HepG2 (cell line): ENCODE results near the gene RGP1. TPM values are rescaled to one million over a fixed set of nuclear protein-coding genes. Genes with fewer than 3 reads are reported as not detected.

Source experiments
- ATAC-seq: fragments of 200-7000 bp; cut with Tn5 transposase; 3 replicates; pipeline ENCODE4 v1.9.1; 2020; ENCODE audit warnings: mild to moderate bottlenecking, moderate library complexity
- BruUV-seq: library from RNA; stranded (reverse); fragments of 400-500 nt; replicated peaks from 2 replicates; lab custom pipeline; 2021; lab: Mats Ljungman, UMichigan
- CTCF ChIA-PET: fragments of 300-600 bp; formaldehyde crosslinking; extraction: SDS; loops from one replicate; lab custom pipeline; 2021; ENCODE audit warnings: low total read pairs, inconsistent platforms, low intra/inter-chr PET ratio; lab: Yijun Ruan, JAX
- POLR2A ChIA-PET: fragments of 350-600 bp; sonication (Branson Sonifier 250); formaldehyde crosslinking; loops from one replicate; lab custom pipeline; 2020; ENCODE audit warnings: antibody characterized with exemption, inconsistent platforms; lab: Yijun Ruan, JAX
- DNase-seq: peaks from one replicate; pipeline ENCODE4 v3.0.0-alpha.2; 2015; ENCODE audit warnings: low spot score
- FAIRE-seq: peaks from 3 replicates; lab custom pipeline; 2011; peaks lifted over from hg19 to GRCh38; lab: Jason Lieb, UNC
- H2AFZ ChIP-seq: one replicate; pipeline ENCODE4 v1.6.1; 2011; ENCODE audit warnings: low read length, inconsistent platforms
- H3K27ac ChIP-seq: fragments of 300-600 bp; 3 replicates; pipeline ENCODE4 v1.8.0; 2011; ENCODE audit warnings: mixed run types, mild to moderate bottlenecking, mixed read lengths, low read length, inconsistent platforms; ENCODE audit not compliant: insufficient read depth; ENCODE audit errors: extremely low read length
- H3K27me3 ChIP-seq, 2 experiments: fragments of 200-600 bp in 1 of 2; 2 replicates in 1 of 2; 3 replicates in 1 of 2; pipeline versions ENCODE4 v1.6.0 to v1.8.0; 2011; ENCODE audit warnings: low read length in 2 of 2, mild to moderate bottlenecking in 2 of 2, moderate library complexity in 2 of 2, inconsistent platforms in 1 of 2; ENCODE audit not compliant: insufficient read depth in 2 of 2, control insufficient read depth in 1 of 2
- H3K36me3 ChIP-seq, 2 experiments: fragments of 200-600 bp in 1 of 2; replicated peaks in 1 of 2; 2 replicates in 1 of 2; 3 replicates in 1 of 2; pipeline versions ENCODE4 v1.5.1 to v1.8.0; 2011; ENCODE audit warnings: low read length in 2 of 2, inconsistent platforms in 1 of 2; ENCODE audit not compliant: insufficient read depth in 2 of 2, control insufficient read depth in 1 of 2
- H3K4me1 ChIP-seq: 2 replicates; pipeline ENCODE4 v1.5.1; 2012; ENCODE audit warnings: low read length, inconsistent platforms; ENCODE audit not compliant: insufficient read depth
- H3K4me2 ChIP-seq: 2 replicates; pipeline ENCODE4 v1.6.0; 2011; ENCODE audit warnings: low read depth, low read length, inconsistent platforms
- H3K4me3 ChIP-seq, 3 experiments: fragments of 200-600 bp in 1 of 3; sonication (generic), shearing (Covaris generic) in 1 of 3; replicated peaks in 1 of 3; 2 replicates each; pipeline ENCODE4 v1.5.1; 2011 to 2016; ENCODE audit warnings: low read length in 3 of 3, inconsistent platforms in 2 of 3, low read depth in 2 of 3, mild to moderate bottlenecking in 2 of 3, control low read depth in 1 of 3, mixed read lengths in 1 of 3; ENCODE audit not compliant: insufficient read depth in 1 of 3
- H3K79me2 ChIP-seq: one replicate; pipeline ENCODE4 v1.6.1; 2011; ENCODE audit warnings: low read length, inconsistent platforms; ENCODE audit not compliant: insufficient read depth
- H3K9ac ChIP-seq: 2 replicates; pipeline ENCODE4 v1.6.0; 2011; ENCODE audit warnings: mild to moderate bottlenecking, low read depth, low read length, inconsistent platforms; ENCODE audit not compliant: insufficient read depth
- H3K9me3 ChIP-seq: 2 replicates; pipeline ENCODE4 v1.5.1; 2012; ENCODE audit warnings: mild to moderate bottlenecking, low read length
- H4K20me1 ChIP-seq: 2 replicates; pipeline ENCODE4 v1.6.0; 2011; ENCODE audit warnings: inconsistent platforms, mild to moderate bottlenecking, low read length, moderate library complexity; ENCODE audit not compliant: insufficient read depth
- FOXA1 ChIP-seq, 2 experiments: fragments of 450-650 bp in 1 of 2; sonication (generic) in 1 of 2; formaldehyde crosslinking in 1 of 2; IDR thresholded peaks; 2 replicates each; pipeline versions ENCODE4 v1.4.0 to v1.6.1; 2016 to 2020; ENCODE audit warnings: missing genetic modification reagents in 1 of 2
- SALL2 ChIP-seq: sonication (generic); formaldehyde crosslinking; IDR thresholded peaks from 2 replicates; pipeline ENCODE4 v1.8.1; 2023; ENCODE audit warnings: mild to moderate bottlenecking, missing genetic modification reagents, inconsistent platforms
- TBL1XR1 ChIP-seq: fragments of 150-350 bp; IDR thresholded peaks from 2 replicates; pipeline ENCODE4 v1.6.1; 2014; ENCODE audit warnings: borderline replicate concordance, low read length; ENCODE audit not compliant: partially characterized antibody
- THAP11 ChIP-seq: IDR thresholded peaks from 2 replicates; pipeline ENCODE4 v1.6.1; 2016; ENCODE audit warnings: missing biosample characterization, missing genetic modification reagents
- ZFAT ChIP-seq: sonication (generic); formaldehyde crosslinking; conservative IDR thresholded peaks from 2 replicates; pipeline ENCODE4 v1.8.1; 2023; ENCODE audit warnings: missing genetic modification reagents, inconsistent platforms
- ZFX ChIP-seq: sonication (generic); formaldehyde crosslinking; IDR thresholded peaks from 2 replicates; pipeline ENCODE4 v1.4.0; 2020; ENCODE audit warnings: mild to moderate bottlenecking, low read depth, missing genetic modification reagents, moderate library complexity
- ZNF124 ChIP-seq: sonication (generic); formaldehyde crosslinking; IDR thresholded peaks from 2 replicates; pipeline ENCODE4 v1.4.0; 2020; ENCODE audit warnings: missing genetic modification reagents
- ZNF292 ChIP-seq: sonication (generic); formaldehyde crosslinking; IDR thresholded peaks from 2 replicates; pipeline ENCODE4 v1.8.1; 2022; ENCODE audit warnings: mild to moderate bottlenecking, low read depth, missing genetic modification reagents, borderline replicate concordance
- ZNF607 ChIP-seq: sonication (generic); formaldehyde crosslinking; IDR thresholded peaks from 2 replicates; pipeline ENCODE4 v1.5.1; 2020; ENCODE audit warnings: missing genetic modification reagents, mild to moderate bottlenecking, borderline replicate concordance
- ZNF782 ChIP-seq: sonication (generic); formaldehyde crosslinking; IDR thresholded peaks from 2 replicates; pipeline ENCODE4 v1.4.0; 2020; ENCODE audit warnings: missing genetic modification reagents, mild to moderate bottlenecking, borderline replicate concordance
- ZNF883 ChIP-seq: sonication (generic); formaldehyde crosslinking; IDR thresholded peaks from 2 replicates; pipeline ENCODE4 v1.5.1; 2020; ENCODE audit warnings: mild to moderate bottlenecking, missing genetic modification reagents; ENCODE audit errors: not compliant biosample characterization
- WGBS: methylation state at CpG from one replicate; pipeline ENCODE4 v1.1.6; 2017; ENCODE audit warnings: low lambda C conversion rate; 5-methylcytosine and 5-hydroxymethylcytosine counted together
- in situ Hi-C: cut with HindIII; loops from 2 replicates; pipeline ENCODE4 v1.10.0; 2017; ENCODE audit warnings: low pct_unique_long_range_greater_than_20kb; ENCODE audit not compliant: extremely low pct_ligation_motif_present
- intact Hi-C: fragments of 100-400 bp; cut with micrococcal nuclease; formaldehyde crosslinking; loops from one replicate; pipeline ENCODE4 v1.10.0; 2022; ENCODE audit not compliant: unreplicated experiment
- polyA plus RNA-seq, 8 experiments: library from polyadenylated mRNA; depleted of rRNA in 3 of 8; stranded (reverse) in 7 of 8; unstranded in 1 of 8; fragments of >200 nt; fragmentation: Illumina TruSeq in 4 of 8; extraction: Trizol in 4 of 8; gene quantifications; 2 replicates each; pipeline versions ENCODE4 v1.2.1 to v1.2.3, GENCODE V29; 2011 to 2016; ENCODE audit warnings: low read depth in 4 of 8, missing spikeins in 1 of 8, mixed read lengths in 1 of 8; ENCODE audit not compliant: insufficient read depth in 1 of 8
- total RNA-seq, 5 experiments: library from RNA; depleted of rRNA; stranded (reverse); fragments of >200 nt; fragmentation: Illumina TruSeq; extraction: Trizol; gene quantifications; 2 replicates each; pipeline ENCODE4 v1.2.3, GENCODE V29; 2016; ENCODE audit warnings: low read depth in 1 of 5
- TF ChIP-seq, protein P1 (sequence below): sonication (generic); formaldehyde crosslinking; IDR thresholded peaks from 2 replicates; pipeline ENCODE4 v1.4.0; 2020; ENCODE audit warnings: mild to moderate bottlenecking, missing genetic modification reagents, borderline replicate concordance
- TF ChIP-seq, protein P2 (sequence below), 2 experiments: fragments of 450-650 bp in 1 of 2; sonication (generic) in 1 of 2; formaldehyde crosslinking; IDR thresholded peaks; 2 replicates each; pipeline versions ENCODE4 v1.5.0 to v1.8.0; 2020 to 2022; ENCODE audit warnings: mild to moderate bottlenecking in 1 of 2, missing genetic modification reagents in 1 of 2
- TF ChIP-seq, protein P3 (sequence below), 2 experiments: sonication (generic) in 1 of 2; formaldehyde crosslinking in 1 of 2; IDR thresholded peaks; 2 replicates each; pipeline versions ENCODE4 v1.4.0 to v1.6.1; 2016 to 2020; ENCODE audit warnings: borderline replicate concordance in 1 of 2, low read depth in 1 of 2, mild to moderate bottlenecking in 1 of 2, missing genetic modification reagents in 1 of 2

The RGP1 gene
- total and polyA plus RNA-seq, 2 of the 13 experiments (the other 11 are each of a cell fraction or from before 2014, with no cell fraction given) = 12.7 to 21.0 TPM

DNA sequence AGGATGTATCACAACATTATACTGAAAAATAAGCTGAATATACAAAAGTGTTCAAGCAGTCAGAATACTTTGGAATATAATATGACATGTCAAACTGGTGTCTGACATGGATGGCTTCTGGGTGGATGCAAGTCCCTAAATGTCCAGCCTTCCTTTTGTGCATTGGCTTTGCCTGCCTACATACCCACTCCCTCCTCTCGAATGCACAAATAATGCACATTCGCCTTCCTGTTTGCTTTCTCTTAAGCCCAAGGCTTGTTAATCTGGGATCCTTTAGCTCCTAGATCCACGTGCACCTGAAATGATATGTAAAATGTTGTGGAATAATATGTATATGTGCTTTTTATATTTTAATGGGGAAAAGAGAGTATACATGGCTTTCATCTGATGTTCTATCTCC is 29.4 kb downstream of the RGP1 start:
- Histone ChIP-seq H4K20me1 (no peaks in the 10 kb centered on the region), H3K4me2 (no peak overlapping the region), H3K9ac (no peak overlapping the region), H3K27me3 (no peaks in the 10 kb centered on the region), H3K79me2 (no peaks in the 10 kb centered on the region), H2AFZ (no peak overlapping the region), H3K9me3 (no peaks in the 10 kb centered on the region), H3K4me1 (peaks cover 22% of the 10 kb centered on the region), H3K36me3 (peaks cover 0 to 5% of the 10 kb centered on the region in 2 experiments; a peak in 1 of 5 replicates), H3K4me3 (no peak overlapping the region), H3K27ac (no peak overlapping the region)
- no peak for ATAC-seq
- DNase-seq = no peak
- WGBS = 95% methylated on average over 3 of the region's 3 CpGs
- in situ Hi-C loops (no loop called here), intact Hi-C loops (no loop called here)
- ChIA-PET CTCF (no interaction called here), POLR2A (no interaction called here)
- no peak for FAIRE-seq
- BruUV-seq = no TSS peak
- TF ChIP-seq ZFAT (CRISPR knock-in tag) (no peak), ZNF607 (CRISPR knock-in tag) (no peak), ZNF124 (CRISPR knock-in tag) (no peak), THAP11 (CRISPR knock-in tag) (no peak), ZFX (no peak), FOXA1 (IDR thresholded peaks at IDR 0.05) (no peak), FOXA1 (CRISPR knock-in tag; IDR thresholded peaks at IDR 0.05) (no peak), TBL1XR1 (no peak), ZNF782 (CRISPR knock-in tag) (no peak), SALL2 (no peak), ZNF883 (no peak), ZNF292 (CRISPR knock-in tag) (no peak)
- TF ChIP-seq, protein P1, sequence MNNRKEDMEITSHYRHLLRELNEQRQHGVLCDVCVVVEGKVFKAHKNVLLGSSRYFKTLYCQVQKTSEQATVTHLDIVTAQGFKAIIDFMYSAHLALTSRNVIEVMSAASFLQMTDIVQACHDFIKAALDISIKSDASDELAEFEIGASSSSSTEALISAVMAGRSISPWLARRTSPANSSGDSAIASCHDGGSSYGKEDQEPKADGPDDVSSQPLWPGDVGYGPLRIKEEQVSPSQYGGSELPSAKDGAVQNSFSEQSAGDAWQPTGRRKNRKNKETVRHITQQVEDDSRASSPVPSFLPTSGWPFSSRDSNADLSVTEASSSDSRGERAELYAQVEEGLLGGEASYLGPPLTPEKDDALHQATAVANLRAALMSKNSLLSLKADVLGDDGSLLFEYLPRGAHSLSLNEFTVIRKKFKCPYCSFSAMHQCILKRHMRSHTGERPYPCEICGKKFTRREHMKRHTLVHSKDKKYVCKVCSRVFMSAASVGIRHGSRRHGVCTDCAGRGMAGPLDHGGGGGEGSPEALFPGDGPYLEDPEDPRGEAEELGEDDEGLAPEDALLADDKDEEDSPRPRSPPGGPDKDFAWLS = no peak
- TF ChIP-seq, protein P2, sequence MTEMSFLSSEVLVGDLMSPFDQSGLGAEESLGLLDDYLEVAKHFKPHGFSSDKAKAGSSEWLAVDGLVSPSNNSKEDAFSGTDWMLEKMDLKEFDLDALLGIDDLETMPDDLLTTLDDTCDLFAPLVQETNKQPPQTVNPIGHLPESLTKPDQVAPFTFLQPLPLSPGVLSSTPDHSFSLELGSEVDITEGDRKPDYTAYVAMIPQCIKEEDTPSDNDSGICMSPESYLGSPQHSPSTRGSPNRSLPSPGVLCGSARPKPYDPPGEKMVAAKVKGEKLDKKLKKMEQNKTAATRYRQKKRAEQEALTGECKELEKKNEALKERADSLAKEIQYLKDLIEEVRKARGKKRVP (CRISPR knock-in tag; IDR thresholded peaks at IDR 0.05) = no peak
- TF ChIP-seq, protein P3, sequence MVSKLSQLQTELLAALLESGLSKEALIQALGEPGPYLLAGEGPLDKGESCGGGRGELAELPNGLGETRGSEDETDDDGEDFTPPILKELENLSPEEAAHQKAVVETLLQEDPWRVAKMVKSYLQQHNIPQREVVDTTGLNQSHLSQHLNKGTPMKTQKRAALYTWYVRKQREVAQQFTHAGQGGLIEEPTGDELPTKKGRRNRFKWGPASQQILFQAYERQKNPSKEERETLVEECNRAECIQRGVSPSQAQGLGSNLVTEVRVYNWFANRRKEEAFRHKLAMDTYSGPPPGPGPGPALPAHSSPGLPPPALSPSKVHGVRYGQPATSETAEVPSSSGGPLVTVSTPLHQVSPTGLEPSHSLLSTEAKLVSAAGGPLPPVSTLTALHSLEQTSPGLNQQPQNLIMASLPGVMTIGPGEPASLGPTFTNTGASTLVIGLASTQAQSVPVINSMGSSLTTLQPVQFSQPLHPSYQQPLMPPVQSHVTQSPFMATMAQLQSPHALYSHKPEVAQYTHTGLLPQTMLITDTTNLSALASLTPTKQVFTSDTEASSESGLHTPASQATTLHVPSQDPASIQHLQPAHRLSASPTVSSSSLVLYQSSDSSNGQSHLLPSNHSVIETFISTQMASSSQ (IDR thresholded peaks at IDR 0.05; ENCODE audit: low read depth) = no peak
- TF ChIP-seq, protein P3 (CRISPR knock-in tag; IDR thresholded peaks at IDR 0.05; ENCODE audit: borderline replicate concordance) = no peak
